ENCODE measurements around the gene PRSS36.

Gene PRSS36

DNA sequence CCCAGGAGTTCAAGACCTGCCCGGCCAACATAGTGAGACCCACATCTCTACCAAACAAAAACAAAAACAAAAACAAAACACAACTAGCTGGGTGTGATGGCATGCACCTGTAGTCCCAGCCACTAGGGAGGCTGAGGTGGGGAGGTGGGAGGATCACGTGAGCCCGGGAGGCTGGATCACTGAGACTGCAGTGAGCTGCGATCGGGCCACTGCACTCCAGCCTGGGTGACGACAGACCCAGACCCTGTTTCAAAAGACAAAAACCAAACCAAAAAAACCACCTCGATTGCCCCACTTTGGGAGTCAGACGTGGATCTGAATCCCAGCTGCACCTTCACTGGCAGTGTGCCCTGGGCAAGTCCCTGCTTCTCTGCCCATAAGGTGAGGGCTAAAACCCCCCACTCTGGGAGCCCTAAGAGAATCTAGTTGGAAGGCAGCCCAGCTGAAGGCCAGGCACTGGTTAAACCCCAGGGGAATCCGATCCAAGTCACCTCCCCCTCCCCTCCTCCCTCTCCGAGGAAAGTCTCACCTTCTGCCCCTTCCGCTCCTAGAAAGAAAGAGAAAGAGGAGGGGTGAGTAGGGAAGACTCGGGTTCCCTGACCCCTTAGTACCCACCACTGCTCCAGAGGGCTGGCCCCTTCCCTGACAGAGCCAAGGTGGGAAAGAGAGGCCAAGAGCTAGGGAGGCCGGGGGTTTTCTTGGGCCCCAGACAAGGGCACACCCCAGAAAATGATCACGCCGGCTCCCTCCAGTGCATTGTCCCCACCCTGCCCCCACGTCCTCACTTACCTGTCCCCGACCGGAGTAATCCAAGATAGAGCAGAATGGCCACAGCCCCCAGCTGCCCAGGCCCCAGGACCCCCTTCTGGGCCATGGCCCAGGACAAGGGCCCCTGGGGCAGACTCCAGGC lies 15.0 kb downstream of the PRSS36 start:
- Histone ChIP-seq H3K4me1 (ENCODE audit: low read depth, poor library complexity, severe bottlenecking) (no peaks in the 10 kb centered on the region), H3K79me2 (ENCODE audit: insufficient read depth, low read depth) (no peaks in the 10 kb centered on the region), H3K9ac (no peak overlapping the region), H3K4me3 (IDR thresholded peaks at IDR 0.05; ENCODE audit: insufficient read depth, low read depth, low read length) (no peak overlapping the region), H2AFZ (ENCODE audit: low read depth) (no peak overlapping the region), H3K4me2 (no peak overlapping the region), H3K27ac (no peak overlapping the region), H4K20me1 (ENCODE audit: insufficient read depth) (no peaks in the 10 kb centered on the region), H3K27me3 (ENCODE audit: insufficient read depth, low read depth) (no peaks in the 10 kb centered on the region), H3K36me3 (ENCODE audit: insufficient read depth) (no peaks in the 10 kb centered on the region)
- TF ChIP-seq, protein P1, sequence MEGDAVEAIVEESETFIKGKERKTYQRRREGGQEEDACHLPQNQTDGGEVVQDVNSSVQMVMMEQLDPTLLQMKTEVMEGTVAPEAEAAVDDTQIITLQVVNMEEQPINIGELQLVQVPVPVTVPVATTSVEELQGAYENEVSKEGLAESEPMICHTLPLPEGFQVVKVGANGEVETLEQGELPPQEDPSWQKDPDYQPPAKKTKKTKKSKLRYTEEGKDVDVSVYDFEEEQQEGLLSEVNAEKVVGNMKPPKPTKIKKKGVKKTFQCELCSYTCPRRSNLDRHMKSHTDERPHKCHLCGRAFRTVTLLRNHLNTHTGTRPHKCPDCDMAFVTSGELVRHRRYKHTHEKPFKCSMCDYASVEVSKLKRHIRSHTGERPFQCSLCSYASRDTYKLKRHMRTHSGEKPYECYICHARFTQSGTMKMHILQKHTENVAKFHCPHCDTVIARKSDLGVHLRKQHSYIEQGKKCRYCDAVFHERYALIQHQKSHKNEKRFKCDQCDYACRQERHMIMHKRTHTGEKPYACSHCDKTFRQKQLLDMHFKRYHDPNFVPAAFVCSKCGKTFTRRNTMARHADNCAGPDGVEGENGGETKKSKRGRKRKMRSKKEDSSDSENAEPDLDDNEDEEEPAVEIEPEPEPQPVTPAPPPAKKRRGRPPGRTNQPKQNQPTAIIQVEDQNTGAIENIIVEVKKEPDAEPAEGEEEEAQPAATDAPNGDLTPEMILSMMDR (conservative IDR thresholded peaks at IDR 0.05; ENCODE audit: low read depth, low read length) = no peak

DNA sequence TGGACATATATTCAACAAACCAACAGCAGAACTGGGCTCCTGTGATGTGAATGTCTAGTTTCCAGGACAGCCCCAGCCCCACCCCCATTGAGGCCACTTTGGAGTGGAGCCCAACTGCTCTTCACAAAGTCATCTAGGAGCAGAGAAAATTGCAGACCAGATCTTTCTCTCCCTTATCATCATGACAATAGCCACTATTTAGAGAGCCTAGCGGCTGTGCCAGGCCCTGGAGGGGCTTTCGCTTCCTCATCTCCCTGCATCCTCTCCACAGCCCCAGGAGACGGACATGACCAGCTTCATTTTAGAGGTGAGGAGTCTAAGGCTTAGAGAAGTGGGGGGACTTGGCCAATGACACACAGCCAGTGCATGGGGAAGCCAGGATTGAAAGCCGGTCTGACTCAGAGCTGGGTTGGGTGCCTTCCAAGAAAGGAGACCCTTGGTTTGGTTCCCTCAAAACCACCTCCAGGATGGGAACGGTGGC lies 15.7 kb downstream of the PRSS36 start:
- Histone ChIP-seq H2AFZ (ENCODE audit: low read depth) (no peak overlapping the region), H3K27ac (no peak overlapping the region), H3K79me2 (ENCODE audit: insufficient read depth, low read depth) (no peaks in the 10 kb centered on the region), H3K36me3 (ENCODE audit: insufficient read depth) (no peaks in the 10 kb centered on the region), H4K20me1 (ENCODE audit: insufficient read depth) (no peaks in the 10 kb centered on the region), H3K27me3 (ENCODE audit: insufficient read depth, low read depth) (no peaks in the 10 kb centered on the region), H3K9ac (no peak overlapping the region), H3K4me1 (ENCODE audit: low read depth, poor library complexity, severe bottlenecking) (no peaks in the 10 kb centered on the region), H3K4me2 (no peak overlapping the region), H3K4me3 (IDR thresholded peaks at IDR 0.05; ENCODE audit: insufficient read depth, low read depth, low read length) (no peak overlapping the region)
- TF ChIP-seq, protein P1 (conservative IDR thresholded peaks at IDR 0.05; ENCODE audit: low read depth, low read length) = no peak

DNA sequence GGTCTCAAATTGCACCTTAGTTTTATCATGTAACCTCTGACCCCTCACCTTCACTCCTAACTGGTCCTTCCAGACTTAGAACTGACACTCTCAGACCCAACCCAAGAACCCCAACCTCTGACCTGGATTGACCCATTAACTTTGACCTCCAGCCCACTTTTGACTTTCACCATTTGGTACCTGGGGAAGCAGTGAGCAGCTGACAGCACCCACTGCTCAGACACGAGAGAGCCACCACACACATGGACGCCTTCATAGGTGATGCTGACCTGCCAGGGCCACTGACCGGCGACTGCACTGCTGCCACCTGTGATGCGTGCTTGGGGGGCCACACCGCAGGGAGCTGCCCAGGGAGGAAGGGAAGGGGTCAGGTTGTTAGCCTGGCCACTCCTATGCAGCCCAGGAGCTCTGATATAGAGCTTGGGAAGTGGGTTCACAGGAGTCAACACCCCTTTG lies 16.8 kb downstream of the PRSS36 start:
- Histone ChIP-seq H3K4me1 (ENCODE audit: low read depth, poor library complexity, severe bottlenecking) (no peaks in the 10 kb centered on the region), H3K4me3 (IDR thresholded peaks at IDR 0.05; ENCODE audit: insufficient read depth, low read depth, low read length) (no peak overlapping the region), H3K36me3 (ENCODE audit: insufficient read depth) (no peaks in the 10 kb centered on the region), H3K4me2 (no peak overlapping the region), H3K79me2 (ENCODE audit: insufficient read depth, low read depth) (no peaks in the 10 kb centered on the region), H2AFZ (ENCODE audit: low read depth) (no peak overlapping the region), H4K20me1 (ENCODE audit: insufficient read depth) (no peaks in the 10 kb centered on the region), H3K9ac (no peak overlapping the region), H3K27ac (no peak overlapping the region), H3K27me3 (ENCODE audit: insufficient read depth, low read depth) (no peaks in the 10 kb centered on the region)
- TF ChIP-seq, protein P1 (conservative IDR thresholded peaks at IDR 0.05; ENCODE audit: low read depth, low read length) = no peak

DNA sequence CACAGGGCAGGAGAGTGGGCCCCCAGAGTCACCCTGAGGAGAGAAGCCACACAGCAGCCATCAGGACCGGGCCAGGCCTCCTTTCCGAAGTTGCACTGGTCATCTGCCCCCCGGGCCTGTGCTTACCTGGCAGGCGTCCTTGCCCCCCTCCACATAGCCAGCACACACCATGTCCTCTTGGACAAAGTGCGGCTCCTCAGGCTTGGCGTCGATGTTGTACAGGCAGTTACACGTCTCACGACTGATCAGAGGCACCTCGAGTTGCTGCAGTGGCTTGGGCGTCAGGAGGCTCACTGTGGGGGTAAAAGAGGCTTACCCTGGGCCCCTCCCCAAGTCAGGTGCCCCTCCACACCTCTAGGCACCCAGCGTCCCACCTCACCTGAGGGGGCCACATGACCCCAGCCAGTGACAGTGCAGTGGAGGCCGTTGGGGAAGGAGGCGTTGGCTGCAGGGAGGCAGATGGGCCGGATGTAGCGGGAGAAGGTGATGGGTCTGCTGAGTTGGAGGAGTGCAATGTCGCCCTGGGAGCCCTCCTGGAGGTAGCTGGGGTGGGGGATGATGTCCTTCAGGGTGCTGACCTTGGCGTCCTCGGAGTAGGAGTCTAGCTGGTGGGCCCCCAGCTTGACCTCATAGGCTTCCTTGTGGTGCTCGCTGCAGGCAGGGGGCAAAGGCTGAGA lies 17.4 kb downstream of the PRSS36 start:
- TF ChIP-seq, protein P1 (conservative IDR thresholded peaks at IDR 0.05; ENCODE audit: low read depth, low read length) = no peak
- no peak overlapping the region for H2AFZ ChIP-seq (ENCODE audit: low read depth)
- no peaks in the 10 kb centered on the region for H3K27me3 ChIP-seq (ENCODE audit: insufficient read depth, low read depth)
- H3K4me3 ChIP-seq (IDR thresholded peaks at IDR 0.05; ENCODE audit: insufficient read depth, low read depth, low read length) = no peak overlapping the region
- H3K4me2 ChIP-seq = no peak overlapping the region
- no peaks in the 10 kb centered on the region for H4K20me1 ChIP-seq (ENCODE audit: insufficient read depth)
- H3K36me3 ChIP-seq (ENCODE audit: insufficient read depth) = no peaks in the 10 kb centered on the region
- H3K9ac ChIP-seq = no peak overlapping the region
- H3K4me1 ChIP-seq (ENCODE audit: low read depth, poor library complexity, severe bottlenecking) = no peaks in the 10 kb centered on the region
- H3K79me2 ChIP-seq (ENCODE audit: insufficient read depth, low read depth) = no peaks in the 10 kb centered on the region
- H3K27ac ChIP-seq = no peak overlapping the region
